BJ (cell line): ENCODE results near the gene PALS1. TPM values are rescaled to one million over a fixed set of nuclear protein-coding genes. Genes with fewer than 3 reads are reported as not detected.

Experiments used
- CTCF ChIA-PET: fragments of 350-600 bp; formaldehyde crosslinking; extraction: SDS; loops from one replicate; lab custom pipeline; 2021; ENCODE audit warnings: antibody characterized with exemption, inconsistent platforms; lab: Yijun Ruan, JAX
- POLR2A ChIA-PET: fragments of 300-600 bp; sonication (Branson Sonifier 250); formaldehyde crosslinking; extraction: SDS; loops from one replicate; lab custom pipeline; 2021; ENCODE audit warnings: antibody characterized with exemption; lab: Charles Lee
- DNase-seq: peaks from one replicate; pipeline ENCODE4 v3.0.0-alpha.2; 2011; ENCODE audit warnings: low read depth
- H3K27me3 ChIP-seq: 2 replicates; pipeline ENCODE4 v1.6.0; 2011; ENCODE audit warnings: low read length; ENCODE audit not compliant: control insufficient read depth, insufficient read depth
- H3K36me3 ChIP-seq: 2 replicates; pipeline ENCODE4 v1.5.1; 2011; ENCODE audit warnings: low read length; ENCODE audit not compliant: control insufficient read depth, insufficient read depth
- H3K4me3 ChIP-seq: 2 replicates; pipeline ENCODE4 v1.5.1; 2011; ENCODE audit warnings: low read depth, mild to moderate bottlenecking, control low read depth, low read length
- polyA plus RNA-seq: library from polyadenylated mRNA; depleted of rRNA; stranded (reverse); fragments of >200 nt; gene quantifications from 2 replicates; pipeline ENCODE4 v1.2.3, GENCODE V29; 2011
- TF ChIP-seq, protein P1 (sequence below): IDR thresholded peaks from 2 replicates; pipeline ENCODE4 v1.5.1; 2011; ENCODE audit warnings: low read depth, mild to moderate bottlenecking, control low read depth, inconsistent platforms, low read length, moderate library complexity; ENCODE audit not compliant: insufficient read depth

Gene PALS1
- polyA plus RNA-seq, 1 experiment = 9.3 TPM

DNA sequence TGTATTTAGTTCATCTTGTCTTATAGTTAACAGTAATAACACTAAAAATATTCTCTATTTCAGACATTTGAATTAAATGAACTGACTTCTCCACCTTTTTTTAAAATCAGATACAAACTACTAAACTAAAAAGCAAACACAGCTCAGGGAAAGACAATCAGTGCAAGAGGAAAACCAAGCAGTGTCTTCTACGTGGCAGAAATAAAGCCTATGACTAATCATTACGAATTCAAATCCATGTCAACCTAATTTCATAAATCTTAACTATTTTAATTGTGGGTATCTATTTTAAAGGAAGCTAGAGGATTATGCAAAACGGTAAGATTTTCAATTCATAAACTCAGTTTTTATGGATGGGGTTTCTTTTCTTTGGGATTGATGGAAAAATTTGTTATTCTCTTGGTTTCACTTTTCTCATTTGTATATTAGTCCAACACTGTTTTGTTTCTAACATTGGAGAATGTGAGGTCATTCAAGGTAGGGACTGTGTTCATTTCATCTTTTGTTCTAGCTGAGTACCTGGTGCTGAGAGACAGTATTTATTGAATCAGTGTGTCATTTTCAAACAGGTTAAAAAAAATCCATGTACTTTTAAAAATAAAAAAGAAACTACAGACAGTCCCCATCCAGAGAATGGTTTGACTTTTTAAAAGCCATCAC is 12.8 kb upstream of the PALS1 start:
- CTCF ChIA-PET = interaction anchor here (1.1 to 1.3 kb wide), 4 partner anchors 54 to 1683 kb away, joined by 3 to 5 read pairs (median 3); no protein-coding TSS in a partner anchor
- Histone ChIP-seq H3K36me3 (no peaks in the 10 kb centered on the region), H3K27me3 (no peaks in the 10 kb centered on the region), H3K4me3 (no peak overlapping the region)
- POLR2A ChIA-PET = interaction anchor here (0.6 kb wide), 1 partner anchor 110 kb away, joined by 3 read pairs; no protein-coding TSS in a partner anchor
- no peak for DNase-seq
- TF ChIP-seq, protein P1, sequence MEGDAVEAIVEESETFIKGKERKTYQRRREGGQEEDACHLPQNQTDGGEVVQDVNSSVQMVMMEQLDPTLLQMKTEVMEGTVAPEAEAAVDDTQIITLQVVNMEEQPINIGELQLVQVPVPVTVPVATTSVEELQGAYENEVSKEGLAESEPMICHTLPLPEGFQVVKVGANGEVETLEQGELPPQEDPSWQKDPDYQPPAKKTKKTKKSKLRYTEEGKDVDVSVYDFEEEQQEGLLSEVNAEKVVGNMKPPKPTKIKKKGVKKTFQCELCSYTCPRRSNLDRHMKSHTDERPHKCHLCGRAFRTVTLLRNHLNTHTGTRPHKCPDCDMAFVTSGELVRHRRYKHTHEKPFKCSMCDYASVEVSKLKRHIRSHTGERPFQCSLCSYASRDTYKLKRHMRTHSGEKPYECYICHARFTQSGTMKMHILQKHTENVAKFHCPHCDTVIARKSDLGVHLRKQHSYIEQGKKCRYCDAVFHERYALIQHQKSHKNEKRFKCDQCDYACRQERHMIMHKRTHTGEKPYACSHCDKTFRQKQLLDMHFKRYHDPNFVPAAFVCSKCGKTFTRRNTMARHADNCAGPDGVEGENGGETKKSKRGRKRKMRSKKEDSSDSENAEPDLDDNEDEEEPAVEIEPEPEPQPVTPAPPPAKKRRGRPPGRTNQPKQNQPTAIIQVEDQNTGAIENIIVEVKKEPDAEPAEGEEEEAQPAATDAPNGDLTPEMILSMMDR = no peak

DNA sequence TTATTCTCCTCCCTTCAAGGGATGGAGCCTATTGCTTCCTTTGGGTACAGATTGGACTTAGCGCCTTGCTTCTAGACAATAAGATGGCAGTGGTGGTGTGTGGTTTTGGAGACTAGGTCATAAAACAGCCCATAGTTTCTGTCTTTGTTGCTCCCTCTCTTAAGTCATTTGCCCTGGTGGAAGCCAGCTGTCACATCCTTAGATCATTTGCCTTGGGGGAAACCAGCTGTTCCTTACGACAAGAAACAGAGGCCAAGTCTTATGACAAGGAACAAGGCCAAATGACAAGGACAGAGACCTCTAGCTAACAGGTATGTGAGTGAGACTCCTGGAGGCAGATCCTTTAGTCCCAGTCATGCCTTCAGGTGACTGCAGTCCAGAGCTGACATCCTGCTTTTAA is 9.2 kb upstream of the PALS1 start:
- H3K27me3 ChIP-seq = no peaks in the 10 kb centered on the region
- no peak overlapping the region for H3K4me3 ChIP-seq
- no peaks in the 10 kb centered on the region for H3K36me3 ChIP-seq
- TF ChIP-seq, protein P1 = no peak
- ChIA-PET POLR2A (no interaction called here), CTCF (interaction anchor here (1.5 to 1.7 kb wide), 3 partner anchors 9 to 53 kb away, joined by 4 to 6 read pairs (median 4); partner anchors contain the start of gene PALS1)
- DNase-seq = no peak

DNA sequence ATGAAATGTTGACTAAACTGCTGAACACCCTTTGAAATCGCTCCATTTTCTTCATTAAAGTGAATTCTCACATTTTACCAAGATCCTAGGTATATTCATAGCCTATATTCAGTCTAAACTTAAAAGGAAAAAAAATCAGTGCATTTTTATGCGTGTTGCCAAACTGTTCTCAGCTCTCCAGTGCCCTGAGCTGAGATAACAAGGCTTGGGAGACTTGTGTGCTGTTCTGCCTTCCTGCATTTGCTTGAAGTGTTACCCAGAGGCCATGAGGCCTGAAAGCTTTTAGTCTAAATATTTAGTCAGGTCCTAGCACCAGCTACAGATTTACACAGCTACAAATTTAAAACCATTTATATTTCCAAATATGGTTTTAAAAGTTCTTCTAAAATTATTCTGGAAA is 8.6 kb upstream of the PALS1 start:
- Histone ChIP-seq H3K4me3 (no peak overlapping the region), H3K36me3 (no peaks in the 10 kb centered on the region), H3K27me3 (no peaks in the 10 kb centered on the region)
- TF ChIP-seq, protein P1 = no peak
- ChIA-PET CTCF (interaction anchor here (1.5 to 1.7 kb wide), 3 partner anchors 8 to 53 kb away, joined by 4 to 6 read pairs (median 4); partner anchors contain the start of gene PALS1), POLR2A (no interaction called here)
- no peak for DNase-seq

DNA sequence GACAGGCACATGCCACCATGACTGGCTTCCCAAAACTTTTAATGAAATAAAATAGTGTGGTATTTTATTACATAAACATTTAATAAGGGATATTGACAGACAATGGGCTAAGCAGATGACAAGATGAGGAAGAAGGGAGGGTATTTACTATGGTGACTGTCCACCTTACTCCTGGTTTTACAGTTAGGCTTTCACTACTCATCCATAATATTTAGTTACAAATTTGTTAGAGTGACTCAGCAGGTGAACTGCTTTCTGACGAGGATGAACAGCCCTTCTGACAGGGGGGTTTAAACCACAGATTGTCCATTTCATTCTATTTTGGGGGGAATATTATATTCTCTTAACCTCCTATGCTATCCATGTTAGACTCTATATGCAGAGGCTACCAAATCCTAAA is 3.6 kb upstream of the PALS1 start:
- TF ChIP-seq, protein P1 = no peak
- H3K4me3 ChIP-seq = no peak overlapping the region
- no peak for DNase-seq
- POLR2A ChIA-PET = no interaction called here
- H3K36me3 ChIP-seq = no peaks in the 10 kb centered on the region
- no peaks in the 10 kb centered on the region for H3K27me3 ChIP-seq
- CTCF ChIA-PET = interaction anchor here (0.5 to 1.4 kb wide), 2 partner anchors 122 to 629 kb away, joined by 3 read pairs; partner anchors contain the start of gene ATP6V1D

DNA sequence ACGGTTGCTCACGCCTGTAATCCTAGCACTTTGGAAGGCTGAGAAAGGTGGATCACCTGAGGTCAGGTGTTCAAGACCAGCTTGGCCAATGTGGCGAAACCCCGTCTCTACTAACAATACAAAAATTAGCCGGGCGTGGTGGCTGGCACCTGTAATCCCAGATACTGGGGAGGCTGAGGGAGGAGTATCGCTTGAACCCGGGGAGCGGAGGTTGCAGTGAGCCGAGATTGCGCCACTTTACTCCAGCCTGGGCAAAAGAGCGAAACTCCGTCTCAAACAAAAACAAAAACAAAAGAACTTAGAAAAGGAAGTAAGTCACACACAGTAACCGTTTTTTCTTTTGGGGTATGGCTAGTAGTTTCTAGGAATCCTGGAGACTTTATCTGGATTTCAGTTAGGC is 1.7 kb upstream of the PALS1 start:
- Histone ChIP-seq H3K27me3 (no peaks in the 10 kb centered on the region), H3K36me3 (no peaks in the 10 kb centered on the region), H3K4me3 (no peak overlapping the region)
- DNase-seq = no peak
- TF ChIP-seq, protein P1 = no peak
- ChIA-PET POLR2A (no interaction called here), CTCF (no interaction called here)
